ENCODE measurements around the gene VARS1. TPM values are rescaled to one million over a fixed set of nuclear protein-coding genes. Genes with fewer than 3 reads are reported as not detected.
"Not testable (repeated sequence)": the region's sequence is repeated elsewhere in the genome, so short reads cannot be mapped to it uniquely, and the experiment has no call there.

Gene VARS1
- total RNA-seq, 2 experiments from 2014 or later: 150 to 153 TPM

- TF ChIP-seq CTCF (IDR thresholded peaks at IDR 0.05): no peak
- Mint-ChIP-seq H3K27me3 (no peaks in the 10 kb centered on the region), H3K36me3 (ENCODE audit: low read depth) (peaks cover 11% of the 10 kb centered on the region), H3K4me1 (ENCODE audit: low read depth) (peaks cover 39% of the 10 kb centered on the region), H3K27ac (peak overlapping the region; percentile 90), H3K9me3 (no peaks in the 10 kb centered on the region), H3K4me3 (peak overlapping the region; percentile 81)
- ATAC-seq (peak; percentile 6), DNase-seq (no peak)
- CTCF ChIA-PET: interaction anchor here (0.7 to 1.7 kb wide), 9 partner anchors 9 to 98 kb away, joined by 3 to 6 read pairs (median 4); partner anchors contain the start of genes DDAH2, HSPA1A, HSPA1L and LSM2
- POLR2A ChIA-PET: interaction anchor here (0.8 to 3.5 kb wide), 9 partner anchors 9 to 258 kb away, joined by 3 to 15 read pairs (median 3); partner anchors contain the start of genes LSM2, TNF and VARS1
- intact Hi-C loops (cut with micrococcal nuclease): loop anchor here (10.0 kb wide), 1 partner anchor 262 kb away; no protein-coding TSS in a partner anchor
Measured at GRCh38 chr6:31826793-31827285, 31.3 kb upstream of the VARS1 start.

GRCh38 chr6:31825553-31825952, 30.0 kb upstream of the VARS1 start:
- no peak for DNase-seq
- Mint-ChIP-seq H3K9me3 (no peaks in the 10 kb centered on the region), H3K36me3 (ENCODE audit: low read depth) (peaks cover 8% of the 10 kb centered on the region), H3K4me1 (ENCODE audit: low read depth) (peaks cover 43% of the 10 kb centered on the region), H3K27ac (peak overlapping the region; percentile 4), H3K27me3 (no peaks in the 10 kb centered on the region), H3K4me3 (peak overlapping the region; percentile 81)
- intact Hi-C loops (cut with micrococcal nuclease): loop anchor here (10.0 kb wide), 1 partner anchor 261 kb away; no protein-coding TSS in a partner anchor
- CTCF ChIA-PET: no interaction called here
- ATAC-seq: no peak
- TF ChIP-seq CTCF (IDR thresholded peaks at IDR 0.05): no peak
- POLR2A ChIA-PET: interaction anchor here (0.6 to 3.5 kb wide), 3 partner anchors 10 to 19 kb away, joined by 3 to 15 read pairs (median 4); partner anchors contain the start of gene LSM2

GRCh38 chr6:31823592-31824196, 28.1 kb upstream of the VARS1 start:
- not testable (repeated sequence) for H3K4me3 Mint-ChIP-seq; H3K27me3 Mint-ChIP-seq; H3K36me3 Mint-ChIP-seq (ENCODE audit: low read depth); H3K27ac Mint-ChIP-seq; DNase-seq; ATAC-seq; H3K9me3 Mint-ChIP-seq
- H3K4me1 Mint-ChIP-seq (ENCODE audit: low read depth): peaks cover 50% of the 10 kb centered on the region
- ChIA-PET POLR2A (interaction anchor here (1.0 to 1.3 kb wide), 3 partner anchors 16 to 122 kb away, joined by 3 to 4 read pairs (median 3); no protein-coding TSS in a partner anchor), CTCF (interaction anchor here (1.9 kb wide), 1 partner anchor 86 kb away, joined by 6 read pairs; no protein-coding TSS in a partner anchor)
- intact Hi-C loops (cut with micrococcal nuclease): loop anchor here (10.0 kb wide), 1 partner anchor 259 kb away; no protein-coding TSS in a partner anchor

GRCh38 chr6:31822036-31822821, 26.7 kb upstream of the VARS1 start:
- POLR2A ChIA-PET: interaction anchor here (0.7 to 2.3 kb wide), 8 partner anchors 8 to 248 kb away, joined by 3 to 11 read pairs (median 4); no protein-coding TSS in a partner anchor
- no peak for TF ChIP-seq CTCF (IDR thresholded peaks at IDR 0.05)
- ATAC-seq (peak; percentile 45), DNase-seq (peak; percentile 74)
- peaks cover 6% of the 10 kb centered on the region for H3K36me3 Mint-ChIP-seq (ENCODE audit: low read depth)
- H3K9me3 Mint-ChIP-seq: no peaks in the 10 kb centered on the region
- peak overlapping the region; percentile 96 for H3K27ac Mint-ChIP-seq
- peak overlapping the region; percentile 80 for H3K4me3 Mint-ChIP-seq
- H3K27me3 Mint-ChIP-seq: no peaks in the 10 kb centered on the region
- intact Hi-C loops (cut with micrococcal nuclease): loop anchor here (10.0 kb wide), 1 partner anchor 257 kb away; no protein-coding TSS in a partner anchor
- CTCF ChIA-PET: interaction anchor here (1.2 to 1.9 kb wide), 4 partner anchors 9 to 92 kb away, joined by 3 to 7 read pairs (median 6); no protein-coding TSS in a partner anchor
- peaks cover 62% of the 10 kb centered on the region for H3K4me1 Mint-ChIP-seq (ENCODE audit: low read depth)
